GM19463 (cell line): Measurements from ENCODE around the gene ETNK2.

ENCODE experiments used
- ATAC-seq: cut with Tn5 transposase; IDR thresholded peaks from one replicate; pipeline ENCODE4 v1.9.1; 2021; ENCODE audit warnings: mild to moderate bottlenecking, moderate library complexity; ENCODE audit not compliant: unreplicated experiment

The ETNK2 gene

DNA sequence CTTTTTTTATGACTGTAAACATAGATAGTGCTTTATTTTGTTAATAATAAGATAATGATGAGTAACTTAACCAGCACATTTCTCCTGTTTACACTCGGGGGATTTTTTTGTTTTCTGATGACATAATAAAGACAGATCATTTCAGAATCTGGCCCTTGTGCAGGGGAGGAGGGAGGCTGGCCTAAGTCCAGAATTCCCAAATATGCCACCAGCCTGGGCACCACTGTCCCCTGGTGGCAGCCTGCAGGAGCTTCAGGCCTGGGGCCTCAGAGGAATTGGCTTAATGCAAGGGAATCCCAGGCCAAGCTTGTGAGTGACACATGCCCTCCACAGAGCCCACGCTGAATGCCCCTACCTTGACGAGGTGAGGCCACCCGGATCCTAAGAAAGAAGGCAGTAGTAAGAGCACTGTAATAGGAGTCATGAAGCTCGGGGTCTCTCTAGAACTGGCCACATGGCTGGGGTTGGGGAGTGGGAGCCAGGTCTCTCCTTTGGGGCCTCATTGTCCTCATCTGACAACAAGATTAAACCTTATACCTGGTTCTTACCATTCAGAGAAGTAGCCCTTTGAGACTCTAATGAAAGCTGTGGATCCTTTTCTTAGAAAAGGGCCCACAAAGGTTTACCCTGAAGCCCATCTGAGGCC lies 24.1 kb downstream of the ETNK2 start:
- ATAC-seq: no peak

DNA sequence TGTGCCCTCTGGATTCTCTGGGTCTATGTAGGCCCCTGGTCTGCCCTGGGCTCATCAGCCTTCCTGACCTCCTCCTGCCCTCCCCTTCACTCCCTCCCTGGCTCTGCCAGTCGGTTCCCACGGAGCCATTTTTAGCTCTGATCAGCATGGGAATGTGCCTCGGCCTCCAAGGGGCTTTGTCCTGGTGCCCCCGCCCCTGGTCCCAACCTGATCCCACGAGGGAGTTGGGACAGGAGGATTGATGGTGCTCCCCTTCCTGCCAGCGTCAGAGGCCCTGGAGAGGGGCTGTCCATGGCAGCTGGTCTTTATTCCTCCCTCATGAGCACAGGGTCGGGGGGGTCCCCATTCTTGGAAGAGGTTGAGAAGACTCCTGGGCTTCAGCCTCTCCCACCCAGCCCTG lies 24.9 kb downstream of the ETNK2 start:
- ATAC-seq: no peak

DNA sequence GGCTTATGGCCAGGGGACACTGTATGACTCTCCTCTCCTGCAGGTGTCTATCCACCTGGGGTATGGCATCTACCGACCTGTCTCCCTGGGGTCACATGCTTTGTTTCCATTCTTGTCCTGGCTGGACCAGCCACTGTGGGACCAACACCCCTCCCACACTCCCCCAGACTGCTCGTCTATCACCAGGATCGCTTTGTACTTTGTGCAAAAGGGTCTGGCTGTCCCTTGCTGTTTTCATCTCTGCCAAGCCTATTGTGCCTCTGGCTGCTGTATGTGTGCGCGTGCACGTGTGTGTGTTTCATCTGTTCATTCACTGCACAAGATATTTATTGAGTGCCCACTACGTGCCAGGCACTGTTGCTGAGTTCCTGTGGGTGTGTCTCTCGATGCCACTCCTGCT lies 25.5 kb downstream of the ETNK2 start:
- ATAC-seq: no peak

DNA sequence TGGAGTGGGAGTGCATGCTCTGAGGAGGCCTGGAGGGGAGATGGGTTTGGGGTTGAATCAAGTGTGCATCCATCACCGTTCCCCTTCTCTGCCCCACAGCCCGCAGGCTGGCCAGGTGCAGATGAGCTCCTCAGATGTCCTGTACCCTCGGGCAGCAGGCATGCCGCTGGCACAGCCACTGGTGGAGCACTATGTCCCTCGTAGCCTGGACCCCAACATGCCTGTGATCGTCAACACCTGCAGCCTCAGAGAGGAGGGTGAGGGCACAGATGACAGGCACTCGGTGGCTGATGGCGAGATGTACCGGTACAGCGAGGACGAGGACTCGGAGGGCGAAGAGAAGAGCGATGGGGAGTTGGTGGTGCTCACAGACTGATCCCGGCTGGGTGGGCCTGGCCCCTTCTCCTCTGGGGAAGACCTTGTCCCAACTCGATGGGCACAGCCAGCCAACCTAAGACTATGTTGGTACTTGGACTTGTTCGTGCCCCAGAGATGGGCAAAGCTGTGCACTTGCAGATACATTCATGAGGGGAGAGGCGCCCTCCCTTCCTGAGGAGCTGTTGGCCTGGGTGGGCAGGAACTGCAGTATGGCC lies 26.0 kb downstream of the ETNK2 start:
- no peak for ATAC-seq

DNA sequence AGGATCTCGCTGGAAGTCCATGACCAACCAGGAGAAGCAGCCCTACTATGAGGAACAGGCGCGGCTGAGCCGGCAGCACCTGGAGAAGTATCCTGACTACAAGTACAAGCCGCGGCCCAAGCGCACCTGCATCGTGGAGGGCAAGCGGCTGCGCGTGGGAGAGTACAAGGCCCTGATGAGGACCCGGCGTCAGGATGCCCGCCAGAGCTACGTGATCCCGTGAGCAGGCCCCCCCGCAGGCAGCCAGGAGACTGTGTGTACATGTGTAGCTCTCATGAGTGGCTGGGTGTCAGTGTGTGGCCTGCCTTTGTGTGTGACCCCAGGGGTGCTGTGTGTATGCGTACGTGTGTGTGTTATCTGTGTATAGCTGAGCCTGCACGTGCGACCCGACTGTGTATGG lies 27.2 kb downstream of the ETNK2 start:
- no peak for ATAC-seq

DNA sequence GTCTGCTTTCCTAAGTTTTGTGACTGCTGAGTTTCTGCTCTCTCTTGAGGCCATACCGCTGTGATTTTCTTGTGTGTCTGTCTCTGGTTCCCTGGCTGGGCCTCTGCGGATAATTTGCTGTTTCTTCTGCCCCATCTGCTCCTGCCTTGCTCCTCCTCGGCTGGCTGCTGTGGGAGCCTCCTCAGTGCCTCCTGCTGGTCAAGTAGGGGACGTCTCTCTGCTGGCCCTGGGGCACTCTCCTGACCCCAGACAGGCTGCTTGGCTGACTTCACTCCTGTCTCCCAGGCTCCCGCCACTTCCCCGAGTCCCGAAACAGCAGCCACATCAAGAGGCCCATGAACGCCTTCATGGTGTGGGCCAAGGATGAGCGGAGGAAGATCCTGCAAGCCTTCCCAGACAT lies 28.5 kb downstream of the ETNK2 start:
- no peak for ATAC-seq

DNA sequence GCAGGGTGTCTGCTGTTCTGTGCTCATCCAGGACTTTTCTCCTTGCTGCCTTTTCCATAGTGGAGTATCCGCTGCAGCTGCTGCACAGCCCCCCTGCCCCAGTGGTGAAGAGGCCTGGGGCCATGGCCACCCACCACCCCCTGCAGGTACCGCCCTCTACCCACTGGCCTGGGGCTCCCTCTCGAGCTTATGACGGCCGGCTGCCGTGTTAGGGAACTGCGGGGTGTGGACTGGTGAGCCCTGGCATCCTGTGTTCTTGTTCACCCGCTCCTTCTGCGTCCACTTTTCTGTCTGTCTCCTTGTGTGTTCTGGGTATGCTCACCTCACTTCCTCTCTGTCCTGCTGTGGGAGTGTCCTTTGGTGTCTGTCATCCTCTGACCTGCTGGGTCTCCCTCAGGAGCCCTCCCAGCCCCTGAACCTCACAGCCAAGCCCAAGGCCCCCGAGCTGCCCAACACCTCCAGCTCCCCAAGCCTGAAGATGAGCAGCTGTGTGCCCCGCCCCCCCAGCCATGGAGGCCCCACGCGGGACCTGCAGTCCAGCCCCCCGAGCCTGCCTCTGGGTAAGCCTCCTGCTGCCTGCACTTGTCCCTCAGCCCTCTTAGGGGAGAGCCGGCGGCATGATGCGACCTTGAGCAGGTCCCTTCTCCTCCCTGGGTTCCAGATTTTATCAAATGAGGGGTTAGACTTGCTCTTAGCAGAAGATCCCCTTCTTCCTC lies 29.8 kb downstream of the ETNK2 start:
- no peak for ATAC-seq

DNA sequence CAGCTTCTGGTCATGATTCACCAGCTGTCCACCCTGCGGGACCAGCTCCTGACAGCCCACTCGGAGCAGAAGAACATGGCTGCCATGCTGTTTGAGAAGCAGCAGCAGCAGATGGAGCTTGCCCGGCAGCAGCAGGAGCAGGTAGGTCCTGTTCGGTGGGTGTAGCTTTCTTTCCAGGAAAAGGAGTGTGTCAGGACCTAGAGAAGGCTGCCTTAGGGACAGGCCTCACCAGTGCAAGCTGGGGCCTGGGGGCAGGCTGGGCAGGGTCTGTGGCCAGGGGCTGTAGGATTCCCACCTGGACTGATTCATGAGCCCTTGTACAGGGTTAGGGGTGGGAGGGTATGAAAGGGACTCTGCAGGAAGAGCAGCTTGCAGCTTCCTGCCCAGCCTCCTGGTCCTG lies 35.3 kb downstream of the ETNK2 start:
- ATAC-seq: no peak

DNA sequence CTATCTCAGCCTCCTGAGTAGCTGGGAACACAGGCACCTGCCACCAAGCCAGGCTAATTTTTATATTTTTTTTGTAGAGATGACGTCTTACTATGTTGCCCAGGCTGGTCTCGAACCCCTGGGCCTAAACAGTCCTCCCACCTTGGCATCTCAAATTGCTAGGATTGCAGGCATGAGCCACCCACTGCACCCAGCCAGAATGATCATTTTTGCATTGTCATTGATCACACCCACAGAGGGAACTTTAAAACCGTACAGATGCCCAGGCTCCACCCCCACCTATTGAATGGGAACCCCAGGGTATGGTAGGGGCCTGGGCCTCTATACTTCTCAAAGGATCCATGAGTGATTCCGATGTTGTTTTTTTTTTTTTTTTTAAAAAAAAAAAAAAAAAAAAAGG lies 36.7 kb downstream of the ETNK2 start:
- ATAC-seq: no peak

DNA sequence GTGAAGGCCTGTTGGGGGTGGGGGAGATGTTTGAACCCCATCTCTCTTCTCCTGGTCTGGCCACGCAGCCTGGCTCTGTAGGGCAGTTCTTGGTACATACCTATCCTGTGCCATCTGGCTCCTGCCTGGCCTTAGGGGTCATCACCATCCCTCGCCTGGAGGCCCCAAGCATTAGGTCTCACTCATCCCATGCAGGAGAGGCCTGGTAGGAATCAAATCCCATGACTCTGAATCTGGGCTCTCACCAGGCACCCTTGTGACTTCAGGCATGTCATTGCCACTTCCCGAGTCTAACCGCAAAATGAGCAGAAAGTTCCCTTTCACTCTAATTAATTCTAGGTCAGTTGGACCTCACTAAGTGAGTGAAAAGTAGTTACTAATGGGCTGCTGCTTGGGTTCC lies 37.2 kb downstream of the ETNK2 start:
- ATAC-seq: no peak

DNA sequence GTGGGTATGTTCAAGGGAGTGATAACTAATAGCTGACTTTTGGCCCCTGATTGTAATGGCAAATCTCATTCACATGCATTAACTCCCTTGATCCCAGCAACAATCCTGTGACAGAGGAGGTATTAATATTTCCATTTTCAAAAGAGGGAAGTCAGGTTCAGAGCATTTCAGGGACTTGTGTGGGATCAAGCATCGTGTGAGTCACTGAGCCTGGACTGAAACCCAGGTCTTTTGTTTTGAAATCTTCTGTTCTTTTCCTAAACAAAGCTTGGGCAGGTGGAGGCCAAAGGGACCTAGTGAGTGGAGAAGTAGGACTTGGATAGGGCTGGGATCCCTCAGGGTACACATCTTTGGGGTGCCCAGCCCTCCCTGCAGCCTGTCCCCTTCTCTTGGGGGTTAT lies 37.9 kb downstream of the ETNK2 start:
- no peak for ATAC-seq

DNA sequence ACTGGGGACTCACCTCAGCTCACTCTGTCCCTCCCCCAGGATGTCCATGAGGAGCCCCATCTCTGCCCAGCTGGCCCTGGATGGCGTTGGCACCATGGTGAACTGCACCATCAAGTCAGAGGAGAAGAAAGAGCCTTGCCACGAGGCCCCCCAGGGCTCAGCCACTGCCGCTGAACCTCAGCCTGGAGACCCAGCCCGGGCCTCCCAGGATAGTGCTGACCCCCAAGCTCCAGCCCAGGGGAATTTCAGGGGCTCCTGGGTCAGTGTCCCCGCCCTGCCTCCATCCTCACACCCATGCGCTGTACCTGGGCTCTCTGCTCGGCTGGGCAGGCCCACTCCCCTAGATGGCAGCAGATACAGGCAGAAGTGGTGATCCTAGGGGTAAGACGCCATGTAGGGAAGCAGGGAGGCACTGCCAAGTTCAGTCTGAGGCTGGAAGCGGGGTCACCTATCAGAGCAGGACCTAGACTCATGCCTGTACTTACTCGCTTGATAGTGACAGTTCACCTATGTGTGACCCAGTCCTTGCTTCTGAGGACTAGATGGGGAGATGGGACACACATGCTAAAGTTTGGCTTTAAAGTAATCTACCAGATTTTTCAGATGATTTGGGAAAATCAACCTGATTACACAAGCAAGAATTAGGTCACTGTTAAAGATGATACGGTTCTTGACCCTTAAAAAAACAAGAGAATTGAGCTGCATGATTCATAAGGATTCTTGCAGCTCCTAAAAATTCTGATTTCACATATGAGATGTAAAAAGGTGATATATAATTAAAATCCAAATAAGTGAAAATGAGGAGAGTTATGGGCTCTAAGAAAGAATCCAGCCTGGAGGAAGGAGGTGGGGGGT lies 38.7 kb downstream of the ETNK2 start:
- ATAC-seq: no peak

DNA sequence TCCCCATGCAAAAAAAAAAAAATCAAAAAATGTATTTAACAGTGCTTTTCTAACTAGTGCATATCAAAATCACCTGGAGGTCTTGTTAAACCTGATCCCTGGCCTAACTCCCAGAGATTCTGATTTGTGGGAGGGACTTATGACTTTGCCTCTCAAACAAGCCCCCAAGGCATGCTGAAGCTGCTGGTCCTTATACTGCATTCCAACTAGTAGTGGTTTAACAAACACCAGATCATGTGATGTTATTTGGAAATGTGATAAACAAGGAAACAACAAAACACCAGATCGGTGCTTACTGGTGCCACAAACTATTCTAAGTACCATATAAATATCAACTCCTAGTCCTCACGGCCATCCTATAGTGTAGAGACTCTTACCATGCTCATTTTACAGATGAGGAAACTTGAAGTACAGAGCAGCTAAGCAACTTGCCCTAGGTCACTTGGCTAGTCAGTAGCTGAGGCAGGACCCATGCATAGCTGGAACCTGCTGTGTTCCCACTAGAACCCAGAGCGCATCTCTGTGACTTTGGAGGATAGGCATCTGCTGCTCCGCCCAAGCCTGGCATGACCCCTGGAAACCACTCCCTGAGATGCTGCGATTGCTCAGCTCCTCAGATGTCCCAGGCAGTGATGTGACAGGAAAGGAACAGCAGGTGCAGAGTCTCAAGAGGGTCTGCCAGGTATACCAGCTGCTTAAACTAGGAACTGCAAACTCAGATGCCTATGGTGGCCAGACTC lies 40.8 kb downstream of the ETNK2 start:
- ATAC-seq: no peak

DNA sequence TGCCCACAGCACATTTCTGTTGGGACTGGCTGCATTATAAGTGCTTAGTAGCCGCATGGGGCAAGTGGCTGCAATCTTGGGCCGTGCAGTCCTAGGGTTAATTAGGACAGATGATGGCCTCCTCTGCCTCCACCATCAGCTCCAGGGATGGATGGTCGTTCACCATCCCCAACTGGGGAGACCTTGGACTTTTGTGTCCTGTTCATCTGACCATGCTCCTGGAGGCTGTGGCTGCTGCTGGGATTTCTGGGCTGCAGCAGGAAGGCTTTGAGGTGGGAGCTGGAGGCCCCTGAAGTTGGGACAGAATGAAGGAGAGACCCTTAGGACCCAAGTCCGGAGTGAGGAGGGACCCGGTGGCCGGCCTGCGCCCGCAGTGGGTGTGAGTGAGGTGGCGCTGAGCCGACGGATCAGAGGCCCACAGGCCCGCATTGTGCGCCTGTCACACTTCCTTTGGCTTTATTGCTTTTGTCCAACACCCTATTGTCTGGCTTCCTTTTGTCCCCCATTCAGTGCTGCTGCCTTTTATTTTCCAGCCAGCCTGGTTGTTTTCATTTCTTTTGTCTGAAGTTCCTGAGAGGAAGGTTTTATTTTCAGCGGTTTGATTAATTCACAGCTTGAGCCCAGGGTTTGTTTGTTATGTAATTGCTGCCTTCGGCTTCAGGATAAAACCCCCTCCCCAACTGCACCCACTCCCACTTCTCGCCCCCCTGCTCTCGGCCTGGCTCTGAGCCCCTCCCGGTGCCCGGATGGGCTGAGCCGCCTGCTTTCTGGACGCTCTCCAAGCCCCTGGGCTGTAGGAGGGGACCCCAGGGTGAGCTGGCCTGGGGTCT lies 43.3 kb downstream of the ETNK2 start:
- ATAC-seq: no peak

DNA sequence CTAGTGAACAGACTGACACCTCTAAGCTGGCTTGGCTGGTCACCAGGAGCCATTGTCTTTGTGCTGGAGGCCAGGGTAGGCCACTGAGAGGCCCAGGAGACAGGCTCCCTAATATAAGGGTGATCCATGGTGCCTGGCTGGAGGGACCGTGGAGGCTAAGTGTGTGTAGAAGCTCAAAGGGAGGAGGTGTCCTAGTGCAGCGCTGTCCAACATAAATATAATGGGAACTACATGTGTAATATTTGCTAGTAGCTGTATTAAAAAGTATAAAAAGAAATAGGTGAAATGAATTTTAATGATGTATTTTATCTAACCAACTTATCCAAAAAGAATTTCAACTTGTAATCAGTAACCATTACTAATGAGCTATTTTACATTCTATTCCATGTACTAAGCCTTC lies 44.0 kb downstream of the ETNK2 start:
- ATAC-seq: no peak

DNA sequence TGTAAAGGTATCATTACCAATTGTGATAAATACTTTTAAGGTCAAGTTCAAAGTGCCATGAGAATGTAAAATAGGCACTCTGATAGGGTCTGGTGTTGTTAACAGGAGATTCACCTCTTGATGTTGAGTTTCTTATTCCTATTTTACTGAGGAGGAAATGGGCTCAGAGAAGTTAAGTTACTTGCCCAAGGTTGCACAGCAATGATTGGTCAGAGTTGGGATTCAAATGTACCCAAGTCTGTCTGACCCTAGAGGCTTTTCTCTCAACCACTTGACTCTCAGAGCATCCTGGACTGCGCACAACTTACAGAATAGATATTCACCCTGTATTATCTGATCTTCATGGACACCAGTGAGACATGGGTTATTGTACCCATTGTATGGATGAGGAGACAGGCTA lies 45.0 kb downstream of the ETNK2 start:
- no peak for ATAC-seq

DNA sequence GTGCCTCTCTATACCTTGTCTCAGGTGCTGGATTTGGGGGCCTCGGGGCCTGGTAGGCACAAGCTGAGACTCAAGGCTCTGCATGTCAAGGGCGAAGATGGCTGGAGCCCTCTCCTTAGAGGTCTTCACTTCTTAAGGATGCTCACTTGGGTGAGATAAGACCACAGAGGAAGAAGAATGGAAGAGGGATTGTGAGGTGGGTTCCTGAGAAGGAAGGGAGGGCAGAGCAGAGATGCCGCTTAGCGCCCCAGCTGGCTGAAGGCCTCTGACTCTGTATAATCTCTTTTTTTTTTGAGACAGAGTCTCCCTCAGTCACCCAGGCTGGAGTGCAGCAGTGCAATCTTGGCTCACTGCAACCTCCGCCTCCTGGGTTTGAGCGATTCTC lies 46.7 kb downstream of the ETNK2 start:
- no peak for ATAC-seq

DNA sequence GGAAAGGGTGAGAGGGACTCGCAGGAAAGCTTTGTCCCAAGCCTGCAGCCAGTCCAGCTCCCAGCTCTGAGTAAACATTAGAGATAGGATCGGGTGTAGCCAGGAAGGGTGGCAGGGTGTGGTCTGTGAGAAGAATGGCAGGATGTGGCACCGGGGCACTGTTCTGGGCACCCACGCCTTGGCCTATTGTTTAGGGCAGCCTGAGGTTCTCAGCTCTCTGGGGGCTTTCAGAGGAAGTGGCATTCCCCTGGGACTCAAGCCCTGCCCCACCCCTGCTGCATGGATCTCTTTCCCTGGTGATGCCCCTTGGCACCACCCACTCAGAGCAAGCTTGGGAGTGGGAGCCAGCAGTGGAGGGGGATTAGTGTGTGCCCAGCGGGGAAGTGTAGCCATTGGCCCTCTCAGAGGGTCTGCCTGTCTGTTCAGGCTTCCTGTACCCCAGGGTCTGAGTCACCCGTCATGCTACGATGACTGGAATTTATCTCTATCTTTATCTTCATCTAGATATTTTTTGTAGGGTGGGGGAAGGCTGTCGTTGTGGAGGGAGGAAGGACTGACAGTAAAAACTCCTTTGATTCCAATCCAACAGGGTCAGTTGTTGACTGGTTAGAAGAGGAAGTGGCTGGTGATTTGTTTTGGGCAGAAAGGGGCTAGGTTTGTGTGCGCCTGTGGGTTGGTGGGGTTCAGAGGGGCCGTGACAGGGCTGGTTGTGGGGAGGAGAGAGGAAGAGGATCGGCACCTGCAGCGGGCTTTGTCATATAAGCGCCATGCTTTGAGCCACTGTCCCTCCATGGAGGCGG lies 47.3 kb downstream of the ETNK2 start:
- ATAC-seq: no peak

DNA sequence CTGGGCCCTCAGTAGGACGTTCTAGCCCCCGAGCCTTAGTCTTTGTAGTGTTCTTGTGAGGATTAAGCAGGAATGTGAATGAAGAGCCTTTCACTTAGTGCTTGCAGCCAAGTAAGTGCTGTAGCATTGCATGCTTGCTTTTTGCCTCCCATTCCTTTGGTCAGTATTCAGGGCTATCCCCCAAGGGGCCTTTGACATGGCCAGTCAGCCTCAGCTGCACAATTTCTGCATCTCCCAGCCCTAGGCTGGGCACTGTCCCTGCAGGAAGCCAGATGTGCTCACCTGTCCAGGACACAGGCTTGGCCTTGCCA lies 48.5 kb downstream of the ETNK2 start:
- no peak for ATAC-seq
